ENCODE measurements around the gene ADAM17. TPM values are rescaled to one million over a fixed set of nuclear protein-coding genes. Genes with fewer than 3 reads are reported as not detected.

Gene ADAM17
- total RNA-seq, 1 experiment from 2014 or later, result 39.8 TPM

DNA sequence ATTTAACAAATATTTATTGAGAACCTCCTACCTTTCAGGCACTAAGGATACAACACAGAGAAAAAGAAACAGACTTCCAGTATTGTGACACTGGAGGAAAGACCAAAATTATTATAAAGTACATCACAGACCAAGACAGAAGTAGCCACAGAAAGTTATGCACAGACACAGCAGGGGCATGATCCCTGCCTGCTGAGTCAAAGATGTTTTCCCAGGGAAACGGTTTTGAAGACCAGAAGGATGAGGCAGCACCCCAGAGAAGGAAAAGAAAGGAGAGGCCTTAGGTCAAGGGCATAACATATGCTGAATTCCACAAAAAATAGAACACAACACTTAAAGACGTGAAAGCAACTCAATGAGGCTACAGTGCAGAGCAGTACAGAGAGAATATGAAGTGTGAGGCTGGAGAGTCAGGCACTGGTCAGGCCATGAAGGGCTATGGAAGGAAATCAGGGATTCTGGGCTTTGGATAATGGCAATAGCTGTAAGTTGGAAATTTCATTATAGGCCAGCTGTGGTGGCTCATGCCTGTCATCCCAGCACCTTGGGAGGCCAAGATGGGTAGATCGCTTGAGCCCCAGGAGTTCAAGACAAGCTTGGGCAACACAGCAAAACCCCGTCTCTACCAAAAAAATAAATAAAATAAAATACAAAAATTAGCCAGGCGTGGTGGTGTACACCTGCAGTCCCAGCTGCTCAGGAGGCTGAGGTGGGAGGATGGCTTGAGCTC is 8.2 kb downstream of the ADAM17 start:
- Histone ChIP-seq H4K20me1 (ENCODE audit: insufficient read depth, low read depth, low read length) (no peaks in the 10 kb centered on the region), H3K9me2 (replicated peaks; ENCODE audit: insufficient read depth, low read length) (no peaks in the 10 kb centered on the region), H3K4me3 (ENCODE audit: low read length) (no peak overlapping the region), H3K27me3 (ENCODE audit: low read length) (no peaks in the 10 kb centered on the region), H3K4me2 (ENCODE audit: low read depth, low read length, poor library complexity, severe bottlenecking) (peak overlapping the region; percentile 90), H3K9me3 (ENCODE audit: low read length) (no peaks in the 10 kb centered on the region), H3K9ac (ENCODE audit: low read length) (peak overlapping the region; percentile 54), H3K4me1 (ENCODE audit: low read length) (peaks cover 96% of the 10 kb centered on the region), H2AFZ (ENCODE audit: low read length) (no peak overlapping the region), H3K79me2 (ENCODE audit: low read length) (peaks cover 99% of the 10 kb centered on the region), H3K27ac (ENCODE audit: low read length) (peak overlapping the region; percentile 94), H3K36me3 (ENCODE audit: insufficient read depth, low read length) (peaks cover 13% of the 10 kb centered on the region)
- DNase-seq, result no peak

DNA sequence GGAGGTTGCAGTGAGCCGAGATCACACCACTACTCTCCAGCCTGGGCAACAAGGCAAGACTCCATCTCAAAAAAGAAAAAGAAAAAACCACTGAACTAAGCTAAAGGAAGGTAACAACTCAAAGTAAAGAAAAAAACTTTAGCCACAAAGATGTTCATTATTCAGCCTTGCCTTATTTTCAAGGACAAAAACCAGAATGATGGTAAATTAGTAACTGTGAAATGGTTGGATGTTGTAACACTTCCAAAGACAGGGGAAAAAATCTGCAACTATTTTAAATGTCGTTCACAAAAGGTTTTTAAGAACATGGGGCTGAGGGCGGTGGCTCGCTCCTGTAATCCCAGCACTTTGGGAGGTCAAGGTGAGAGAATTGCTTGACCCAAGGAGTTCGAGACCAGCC is 10.1 kb downstream of the ADAM17 start:
- peaks cover 96% of the 10 kb centered on the region for H3K4me1 ChIP-seq (ENCODE audit: low read length)
- peaks cover 24% of the 10 kb centered on the region for H3K36me3 ChIP-seq (ENCODE audit: insufficient read depth, low read length)
- no peaks in the 10 kb centered on the region for H3K27me3 ChIP-seq (ENCODE audit: low read length)
- DNase-seq, result no peak
- H3K27ac ChIP-seq (ENCODE audit: low read length), result peak overlapping the region; percentile 94
- no peaks in the 10 kb centered on the region for H3K9me2 ChIP-seq (replicated peaks; ENCODE audit: insufficient read depth, low read length)
- H3K9ac ChIP-seq (ENCODE audit: low read length), result peak overlapping the region; percentile 50
- H4K20me1 ChIP-seq (ENCODE audit: insufficient read depth, low read depth, low read length), result no peaks in the 10 kb centered on the region
- H2AFZ ChIP-seq (ENCODE audit: low read length), result no peak overlapping the region
- H3K9me3 ChIP-seq (ENCODE audit: low read length), result no peaks in the 10 kb centered on the region
- peak overlapping the region; percentile 47; the same call in 1 of the 2 replicates for H3K4me3 ChIP-seq (ENCODE audit: low read length)
- H3K4me2 ChIP-seq (ENCODE audit: low read depth, low read length, poor library complexity, severe bottlenecking), result peak overlapping the region; percentile 90
- H3K79me2 ChIP-seq (ENCODE audit: low read length), result peaks cover 99% of the 10 kb centered on the region

DNA sequence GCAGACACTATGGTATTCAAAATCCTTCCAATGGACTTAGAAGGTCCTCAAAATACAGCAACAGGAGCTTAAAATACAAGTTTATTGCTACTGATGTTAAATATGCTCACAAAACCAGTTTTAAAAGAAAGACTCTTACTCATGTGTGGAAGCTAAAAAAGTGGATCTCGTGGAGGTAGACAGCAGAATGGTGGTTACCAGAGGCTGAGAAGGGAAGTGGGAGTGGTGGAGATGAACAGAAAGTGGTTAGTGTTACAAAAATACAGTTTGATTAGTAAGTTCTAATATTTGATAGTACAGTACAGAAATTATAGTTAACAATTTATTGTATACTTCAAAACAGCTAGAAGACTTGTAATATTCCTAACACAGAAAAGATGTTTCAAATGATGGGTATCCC is 12.1 kb downstream of the ADAM17 start:
- Histone ChIP-seq H3K4me3 (ENCODE audit: low read length) (no peak overlapping the region), H3K9me3 (ENCODE audit: low read length) (no peaks in the 10 kb centered on the region), H3K79me2 (ENCODE audit: low read length) (peaks cover 95% of the 10 kb centered on the region), H4K20me1 (ENCODE audit: insufficient read depth, low read depth, low read length) (no peaks in the 10 kb centered on the region), H3K27me3 (ENCODE audit: low read length) (no peaks in the 10 kb centered on the region), H3K9me2 (replicated peaks; ENCODE audit: insufficient read depth, low read length) (no peaks in the 10 kb centered on the region), H3K4me1 (ENCODE audit: low read length) (peaks cover 96% of the 10 kb centered on the region), H3K27ac (ENCODE audit: low read length) (peak overlapping the region; percentile 94), H3K36me3 (ENCODE audit: insufficient read depth, low read length) (peaks cover 28% of the 10 kb centered on the region), H3K4me2 (ENCODE audit: low read depth, low read length, poor library complexity, severe bottlenecking) (peak overlapping the region; percentile 90), H2AFZ (ENCODE audit: low read length) (no peak overlapping the region), H3K9ac (ENCODE audit: low read length) (no peak overlapping the region; the same call in 1 of the 2 replicates)
- no peak for DNase-seq

DNA sequence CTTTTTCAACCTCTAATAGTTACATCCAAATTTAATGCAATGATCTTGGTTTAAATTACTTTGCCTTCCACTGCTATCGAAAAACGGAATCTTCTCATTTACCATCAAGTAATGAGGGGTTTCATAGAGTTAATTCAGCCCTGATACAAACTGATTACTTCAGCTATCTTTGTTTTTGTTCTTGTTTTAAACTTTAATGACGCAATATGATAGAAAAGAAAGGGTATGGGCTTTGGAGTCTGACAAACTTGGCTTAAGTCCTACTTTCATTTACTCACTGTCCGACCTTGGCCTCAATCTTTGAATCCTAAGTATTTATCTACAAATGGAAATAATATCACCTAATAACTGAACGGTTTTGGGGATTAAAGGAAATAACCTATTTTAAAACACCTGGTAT is 16.1 kb downstream of the ADAM17 start:
- Histone ChIP-seq H3K4me2 (ENCODE audit: low read depth, low read length, poor library complexity, severe bottlenecking) (peak overlapping the region; percentile 37), H3K9ac (ENCODE audit: low read length) (no peak overlapping the region), H3K79me2 (ENCODE audit: low read length) (peaks cover 91% of the 10 kb centered on the region), H3K27me3 (ENCODE audit: low read length) (no peaks in the 10 kb centered on the region), H3K4me3 (ENCODE audit: low read length) (peak overlapping the region; percentile 19; the same call in 1 of the 2 replicates), H3K27ac (ENCODE audit: low read length) (peak overlapping the region; percentile 76), H3K4me1 (ENCODE audit: low read length) (peaks cover 63% of the 10 kb centered on the region), H3K9me3 (ENCODE audit: low read length) (no peaks in the 10 kb centered on the region), H4K20me1 (ENCODE audit: insufficient read depth, low read depth, low read length) (no peaks in the 10 kb centered on the region), H3K9me2 (replicated peaks; ENCODE audit: insufficient read depth, low read length) (no peaks in the 10 kb centered on the region), H3K36me3 (ENCODE audit: insufficient read depth, low read length) (peaks cover 46% of the 10 kb centered on the region), H2AFZ (ENCODE audit: low read length) (no peak overlapping the region)
- peak; percentile 58 for DNase-seq

DNA sequence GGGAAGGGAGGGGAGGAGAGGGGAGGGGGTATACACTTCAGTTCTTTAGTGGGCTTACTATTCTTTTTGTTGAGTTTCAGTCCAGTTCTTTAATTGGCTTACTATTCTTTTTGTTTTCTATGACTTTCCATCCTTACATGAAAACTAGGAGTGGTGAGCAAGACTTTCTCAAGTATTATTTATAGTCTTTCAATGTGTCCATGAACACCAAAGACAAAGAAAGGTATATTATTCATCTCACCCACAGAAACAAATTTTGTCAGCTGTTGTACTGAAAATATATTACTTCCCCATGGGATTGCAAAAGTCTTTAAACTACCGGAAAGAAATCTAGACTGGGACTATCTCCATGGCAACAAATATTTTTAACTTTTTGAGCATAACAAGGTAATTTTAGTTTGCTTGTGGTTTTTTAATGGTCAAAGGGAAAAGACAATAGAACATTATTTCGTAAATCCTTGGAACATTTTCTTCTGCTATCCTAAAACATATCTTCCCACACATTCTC is 17.6 kb downstream of the ADAM17 start:
- Histone ChIP-seq H3K9me3 (ENCODE audit: low read length) (no peaks in the 10 kb centered on the region), H3K4me1 (ENCODE audit: low read length) (peaks cover 48% of the 10 kb centered on the region), H3K4me2 (ENCODE audit: low read depth, low read length, poor library complexity, severe bottlenecking) (peak overlapping the region; percentile 50), H3K27me3 (ENCODE audit: low read length) (no peaks in the 10 kb centered on the region), H3K79me2 (ENCODE audit: low read length) (peaks cover 91% of the 10 kb centered on the region), H3K9me2 (replicated peaks; ENCODE audit: insufficient read depth, low read length) (no peaks in the 10 kb centered on the region), H4K20me1 (ENCODE audit: insufficient read depth, low read depth, low read length) (no peaks in the 10 kb centered on the region), H3K4me3 (ENCODE audit: low read length) (no peak overlapping the region), H3K36me3 (ENCODE audit: insufficient read depth, low read length) (peaks cover 49% of the 10 kb centered on the region), H3K9ac (ENCODE audit: low read length) (no peak overlapping the region), H3K27ac (ENCODE audit: low read length) (peak overlapping the region; percentile 76), H2AFZ (ENCODE audit: low read length) (no peak overlapping the region)
- DNase-seq, result peak; percentile 69

DNA sequence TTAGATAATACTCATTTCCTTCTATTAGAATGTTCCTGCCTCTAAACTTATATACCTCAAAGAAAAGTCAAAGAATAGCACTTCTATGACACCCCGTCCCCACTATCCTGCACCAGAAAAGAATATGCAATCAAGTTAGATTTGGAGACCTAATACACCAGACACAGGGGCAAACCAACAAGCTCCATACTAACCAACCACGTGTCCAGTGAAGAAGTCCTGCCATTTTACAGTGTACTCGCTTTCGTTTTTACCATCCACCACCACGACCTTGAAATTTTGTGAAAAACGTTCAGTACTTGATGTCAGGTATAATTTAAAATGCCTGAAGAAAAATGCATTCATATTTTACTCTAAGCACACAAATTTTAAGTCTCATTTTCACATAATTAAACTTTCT is 19.1 kb downstream of the ADAM17 start:
- Histone ChIP-seq H3K9ac (ENCODE audit: low read length) (no peak overlapping the region), H3K79me2 (ENCODE audit: low read length) (peaks cover 91% of the 10 kb centered on the region), H2AFZ (ENCODE audit: low read length) (no peak overlapping the region), H3K36me3 (ENCODE audit: insufficient read depth, low read length) (peaks cover 47% of the 10 kb centered on the region), H3K9me2 (replicated peaks; ENCODE audit: insufficient read depth, low read length) (no peaks in the 10 kb centered on the region), H3K4me1 (ENCODE audit: low read length) (peaks cover 37% of the 10 kb centered on the region), H3K27ac (ENCODE audit: low read length) (peak overlapping the region; percentile 2; the same call in 1 of the 2 replicates), H3K9me3 (ENCODE audit: low read length) (no peaks in the 10 kb centered on the region), H3K4me3 (ENCODE audit: low read length) (no peak overlapping the region), H3K27me3 (ENCODE audit: low read length) (no peaks in the 10 kb centered on the region), H4K20me1 (ENCODE audit: insufficient read depth, low read depth, low read length) (no peaks in the 10 kb centered on the region), H3K4me2 (ENCODE audit: low read depth, low read length, poor library complexity, severe bottlenecking) (no peak overlapping the region)
- DNase-seq, result no peak

DNA sequence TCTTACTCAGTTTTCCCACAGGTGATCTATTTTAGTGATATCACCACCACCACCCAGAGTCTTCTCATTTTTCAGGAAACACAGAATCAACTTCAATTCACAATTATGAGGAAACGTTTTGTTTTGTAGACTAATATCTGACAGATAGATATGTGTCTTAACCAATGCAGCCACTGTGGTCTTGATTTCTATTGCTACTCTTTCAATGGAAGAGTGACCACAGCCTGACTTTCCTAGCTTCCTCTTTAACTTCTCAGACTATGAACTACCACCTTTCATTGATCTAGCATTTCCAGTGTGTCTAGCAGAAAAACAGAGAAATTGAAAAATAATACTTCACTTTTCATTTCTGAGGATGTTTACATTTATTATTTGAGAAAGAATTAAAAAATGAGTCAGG is 20.5 kb downstream of the ADAM17 start:
- DNase-seq, result no peak
- no peaks in the 10 kb centered on the region for H4K20me1 ChIP-seq (ENCODE audit: insufficient read depth, low read depth, low read length)
- H3K4me2 ChIP-seq (ENCODE audit: low read depth, low read length, poor library complexity, severe bottlenecking), result no peak overlapping the region
- no peak overlapping the region for H3K9ac ChIP-seq (ENCODE audit: low read length)
- peaks cover 44% of the 10 kb centered on the region; the same call in 1 of the 2 replicates for H3K36me3 ChIP-seq (ENCODE audit: insufficient read depth, low read length)
- no peak overlapping the region for H3K4me3 ChIP-seq (ENCODE audit: low read length)
- H3K27me3 ChIP-seq (ENCODE audit: low read length), result no peaks in the 10 kb centered on the region
- H2AFZ ChIP-seq (ENCODE audit: low read length), result no peak overlapping the region
- H3K4me1 ChIP-seq (ENCODE audit: low read length), result peaks cover 23% of the 10 kb centered on the region
- no peaks in the 10 kb centered on the region for H3K9me2 ChIP-seq (replicated peaks; ENCODE audit: insufficient read depth, low read length)
- H3K27ac ChIP-seq (ENCODE audit: low read length), result peak overlapping the region; percentile 14; the same call in 1 of the 2 replicates
- peaks cover 88% of the 10 kb centered on the region for H3K79me2 ChIP-seq (ENCODE audit: low read length)
- H3K9me3 ChIP-seq (ENCODE audit: low read length), result no peaks in the 10 kb centered on the region

DNA sequence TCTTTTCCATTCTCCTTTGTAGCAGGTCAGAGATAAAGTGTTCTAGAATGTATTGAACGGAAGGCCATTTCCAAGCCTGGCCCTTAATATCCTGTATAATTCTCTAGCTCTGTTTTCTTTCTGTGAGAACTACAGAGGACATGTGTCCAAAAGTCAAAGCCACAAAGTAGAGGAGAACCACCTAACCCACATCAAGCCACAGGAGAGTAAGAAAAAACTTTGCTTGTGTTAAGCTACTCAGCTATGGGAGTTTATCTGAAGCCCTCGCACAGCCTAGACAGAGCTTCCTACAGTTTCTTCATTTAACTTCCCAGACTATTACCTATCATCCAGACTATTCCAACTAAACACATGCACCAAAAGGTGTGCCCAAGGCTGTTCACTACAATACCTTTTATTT is 22.0 kb downstream of the ADAM17 start:
- Histone ChIP-seq H3K9ac (ENCODE audit: low read length) (no peak overlapping the region), H3K79me2 (ENCODE audit: low read length) (peaks cover 90% of the 10 kb centered on the region), H3K4me3 (ENCODE audit: low read length) (no peak overlapping the region), H3K9me3 (ENCODE audit: low read length) (no peaks in the 10 kb centered on the region), H3K27me3 (ENCODE audit: low read length) (no peaks in the 10 kb centered on the region), H3K9me2 (replicated peaks; ENCODE audit: insufficient read depth, low read length) (no peaks in the 10 kb centered on the region), H2AFZ (ENCODE audit: low read length) (no peak overlapping the region), H3K4me1 (ENCODE audit: low read length) (peaks cover 8% of the 10 kb centered on the region), H3K4me2 (ENCODE audit: low read depth, low read length, poor library complexity, severe bottlenecking) (no peak overlapping the region), H4K20me1 (ENCODE audit: insufficient read depth, low read depth, low read length) (no peaks in the 10 kb centered on the region), H3K27ac (ENCODE audit: low read length) (no peak overlapping the region), H3K36me3 (ENCODE audit: insufficient read depth, low read length) (peaks cover 53% of the 10 kb centered on the region; the same call in 1 of the 2 replicates)
- DNase-seq, result no peak
